ENCODE data around the gene SLC36A2. TPM values are rescaled to one million over a fixed set of nuclear protein-coding genes. Genes with fewer than 3 reads are reported as not detected.
A peak's percentile ranks its signal among the peaks of the same experiment; 100 is the strongest.

Gene SLC36A2
- total RNA-seq, 6 experiments from 2014 or later, result not detected

GRCh38 chr5:151303666-151304065 is 43.7 kb downstream of the SLC36A2 start, which contains the start of gene SLC36A3:
Gene SLC36A3, minus strand, starts transcription at chr5:151303766. Its CDS starts 412 bp downstream, at chr5:151303354.
- H3K27me3 ChIP-seq, result no peaks in the 10 kb centered on the region
- intact Hi-C loops (cut with DNase I), result no loop called here
- 67% methylated on average over 2 of the region's 2 CpGs for WGBS (ENCODE audit: insufficient coverage, low coverage, low lambda C conversion rate, missing lambda C conversion rate)
- no peak within 1 kb of the TSS for H3K4me3 ChIP-seq
- H3K9me3 ChIP-seq, result no peaks in the 10 kb centered on the region
- H3K4me1 ChIP-seq, result no peaks in the 10 kb centered on the region
- H3K27ac ChIP-seq, result no peak within 1 kb of the TSS
- no peak for ATAC-seq
- no peak for DNase-seq
- TF ChIP-seq POLR2A (IDR thresholded peaks at IDR 0.05) (no peak), CTCF (IDR thresholded peaks at IDR 0.05) (no peak)
- no peaks in the 10 kb centered on the region for H3K36me3 ChIP-seq

GRCh38 chr5:151298063-151298855 is 49.1 kb downstream of the SLC36A2 start:
- no peak for DNase-seq
- peak in 3 of 4 donors; percentile 77 to 91 (median 84) for ATAC-seq

GRCh38 chr5:151296974-151297373 is 50.4 kb downstream of the SLC36A2 start:
- no peak for DNase-seq
- 57% methylated on average over 2 of the region's 2 CpGs for WGBS (ENCODE audit: insufficient coverage, low coverage, low lambda C conversion rate, missing lambda C conversion rate)

More at GRCh38 chr5:151298063-151298855, 49.1 kb downstream of the SLC36A2 start:
- no peaks in the 10 kb centered on the region for H3K36me3 ChIP-seq
- H3K27ac ChIP-seq, result no peak overlapping the region
- H3K4me3 ChIP-seq, result no peak overlapping the region
- H3K27me3 ChIP-seq, result no peaks in the 10 kb centered on the region
- intact Hi-C loops (cut with DNase I), result no loop called here
- WGBS (ENCODE audit: insufficient coverage, low coverage, low lambda C conversion rate, missing lambda C conversion rate), result 71% methylated on average over 6 of the region's 6 CpGs
- H3K9me3 ChIP-seq, result no peaks in the 10 kb centered on the region
- TF ChIP-seq CTCF (IDR thresholded peaks at IDR 0.05) (peak in 3 of 4 donors; percentile 24 to 49 (median 42)), POLR2A (IDR thresholded peaks at IDR 0.05) (no peak)
- H3K4me1 ChIP-seq, result no peaks in the 10 kb centered on the region

GRCh38 chr5:151296478-151296830 is 50.9 kb downstream of the SLC36A2 start:
- Histone ChIP-seq H3K4me3 (no peak overlapping the region), H3K27ac (no peak overlapping the region), H3K36me3 (no peaks in the 10 kb centered on the region), H3K9me3 (no peaks in the 10 kb centered on the region), H3K4me1 (no peaks in the 10 kb centered on the region), H3K27me3 (no peaks in the 10 kb centered on the region)
- WGBS (ENCODE audit: insufficient coverage, low coverage, low lambda C conversion rate, missing lambda C conversion rate), result 63% methylated on average over 1 of the region's 1 CpG
- intact Hi-C loops (cut with DNase I), result no loop called here
- no peak for TF ChIP-seq CTCF (IDR thresholded peaks at IDR 0.05)
- TF ChIP-seq POLR2A (IDR thresholded peaks at IDR 0.05), result no peak
- DNase-seq, result no peak
- ATAC-seq, result no peak

More at GRCh38 chr5:151296974-151297373, 50.4 kb downstream of the SLC36A2 start:
- no peak overlapping the region for H3K27ac ChIP-seq
- H3K27me3 ChIP-seq, result no peaks in the 10 kb centered on the region
- no peaks in the 10 kb centered on the region for H3K36me3 ChIP-seq
- no peaks in the 10 kb centered on the region for H3K4me1 ChIP-seq
- TF ChIP-seq CTCF (IDR thresholded peaks at IDR 0.05) (no peak), POLR2A (IDR thresholded peaks at IDR 0.05) (no peak)
- H3K9me3 ChIP-seq, result no peaks in the 10 kb centered on the region
- intact Hi-C loops (cut with DNase I), result no loop called here
- no peak for ATAC-seq
- H3K4me3 ChIP-seq, result no peak overlapping the region

Data from right lobe of liver (tissue), 6 donors.